Loucy (cell line): ENCODE data around the gene PLEKHN1.

Experiments used
- H2AFZ ChIP-seq: fragments of 200-600 bp; sonication (generic); 2 replicates; pipeline ENCODE4 v1.6.0; 2016; ENCODE audit warnings: antibody characterized with exemption, mild to moderate bottlenecking, low read length, moderate library complexity
- H3F3A ChIP-seq: fragments of 200-600 bp; 2 replicates; pipeline ENCODE4 v1.6.0; 2016; ENCODE audit warnings: antibody characterized with exemption, low read depth, mild to moderate bottlenecking
- H3K27me3 ChIP-seq: fragments of 200-600 bp; sonication (generic); 2 replicates; pipeline ENCODE4 v1.6.1; 2014; ENCODE audit warnings: low read length, mild to moderate bottlenecking; ENCODE audit not compliant: insufficient read depth, poor library complexity, severe bottlenecking
- H3K36me3 ChIP-seq: fragments of 200-600 bp; sonication (generic); 2 replicates; pipeline ENCODE4 v1.6.1; 2016; ENCODE audit warnings: low read length; ENCODE audit not compliant: insufficient read depth
- H3K4me1 ChIP-seq: fragments of 200-600 bp; sonication (generic); 2 replicates; pipeline ENCODE4 v1.5.1; 2014; ENCODE audit warnings: low read length, mild to moderate bottlenecking; ENCODE audit not compliant: insufficient read depth, poor library complexity, severe bottlenecking
- H3K4me2 ChIP-seq: fragments of 200-600 bp; sonication (generic); 2 replicates; pipeline ENCODE4 v1.6.0; 2014; ENCODE audit warnings: antibody characterized with exemption, low read length, low read depth, mild to moderate bottlenecking; ENCODE audit not compliant: poor library complexity, severe bottlenecking
- H3K4me3 ChIP-seq: fragments of 200-600 bp; sonication (generic); 2 replicates; pipeline ENCODE4 v1.5.1; 2014; ENCODE audit warnings: low read length, mild to moderate bottlenecking, mixed read lengths; ENCODE audit not compliant: poor library complexity, severe bottlenecking
- H3K79me2 ChIP-seq: fragments of 200-600 bp; sonication (generic); 2 replicates; pipeline ENCODE4 v1.6.1; 2014; ENCODE audit warnings: low read length; ENCODE audit not compliant: insufficient read depth
- H3K9ac ChIP-seq: fragments of 200-600 bp; sonication (generic); 2 replicates; pipeline ENCODE4 v1.6.0; 2014; ENCODE audit warnings: mild to moderate bottlenecking, low read depth, low read length, moderate library complexity; ENCODE audit not compliant: poor library complexity, severe bottlenecking
- H3K9me2 ChIP-seq: fragments of 200-600 bp; sonication (generic); replicated peaks from 2 replicates; pipeline ENCODE4 v1.6.1; 2016; ENCODE audit warnings: low read depth, low read length, mixed read lengths
- H3K9me3 ChIP-seq: fragments of 200-600 bp; sonication (generic); 2 replicates; pipeline ENCODE4 v1.6.1; 2014; ENCODE audit warnings: mild to moderate bottlenecking, antibody characterized with exemption, low read length, low read depth; ENCODE audit not compliant: insufficient read depth
- H4K20me1 ChIP-seq: fragments of 200-600 bp; sonication (generic); 2 replicates; pipeline ENCODE4 v1.6.0; 2014; ENCODE audit warnings: antibody characterized with exemption, low read length, mild to moderate bottlenecking; ENCODE audit not compliant: insufficient read depth, poor library complexity, severe bottlenecking
- CTCF ChIP-seq: fragments of 200-600 bp; sonication (generic); conservative IDR thresholded peaks from 2 replicates; pipeline ENCODE4 v1.5.1; 2014; ENCODE audit warnings: mild to moderate bottlenecking, antibody characterized with exemption, low read length
- EZH2phosphoT487 ChIP-seq: fragments of 200-600 bp; IDR thresholded peaks from 2 replicates; pipeline ENCODE4 v1.6.1; 2018; ENCODE audit warnings: antibody characterized with exemption, mild to moderate bottlenecking, moderate library complexity, borderline replicate concordance

The PLEKHN1 gene

GRCh38 chr1:953524-954320 is 12.6 kb upstream of the PLEKHN1 start:
- no peak overlapping the region for H3K4me3 ChIP-seq
- TF ChIP-seq CTCF, result no peak
- TF ChIP-seq EZH2phosphoT487, result no peak
- no peak overlapping the region for H3K9ac ChIP-seq
- H3K4me2 ChIP-seq, result no peak overlapping the region
- no peaks in the 10 kb centered on the region for H3K27me3 ChIP-seq
- no peaks in the 10 kb centered on the region for H3K9me3 ChIP-seq
- no peaks in the 10 kb centered on the region for H3K9me2 ChIP-seq
- H4K20me1 ChIP-seq, result peaks cover 12% of the 10 kb centered on the region
- peaks cover 53% of the 10 kb centered on the region; the same call in 1 of the 2 replicates for H3K36me3 ChIP-seq
- H3F3A ChIP-seq, result no peaks in the 10 kb centered on the region
- H3K79me2 ChIP-seq, result peaks cover 26% of the 10 kb centered on the region
- peaks cover 11% of the 10 kb centered on the region for H3K4me1 ChIP-seq
- no peak overlapping the region for H2AFZ ChIP-seq

GRCh38 chr1:954927-955326 is 11.4 kb upstream of the PLEKHN1 start:
- H3K27me3 ChIP-seq, result no peaks in the 10 kb centered on the region
- no peaks in the 10 kb centered on the region for H3F3A ChIP-seq
- no peaks in the 10 kb centered on the region for H3K9me3 ChIP-seq
- no peak overlapping the region for H3K4me3 ChIP-seq
- H2AFZ ChIP-seq, result no peak overlapping the region
- no peaks in the 10 kb centered on the region for H3K9me2 ChIP-seq
- TF ChIP-seq CTCF (no peak), EZH2phosphoT487 (no peak)
- peaks cover 29% of the 10 kb centered on the region for H3K79me2 ChIP-seq
- peaks cover 12% of the 10 kb centered on the region for H3K4me1 ChIP-seq
- peaks cover 50% of the 10 kb centered on the region; the same call in 1 of the 2 replicates for H3K36me3 ChIP-seq
- H3K4me2 ChIP-seq, result no peak overlapping the region
- peaks cover 14% of the 10 kb centered on the region for H4K20me1 ChIP-seq
- H3K9ac ChIP-seq, result no peak overlapping the region

GRCh38 chr1:955474-955873 is 10.8 kb upstream of the PLEKHN1 start:
- Histone ChIP-seq H3K79me2 (peaks cover 29% of the 10 kb centered on the region), H3K4me1 (peaks cover 12% of the 10 kb centered on the region), H2AFZ (no peak overlapping the region), H4K20me1 (peaks cover 14% of the 10 kb centered on the region), H3K9me2 (no peaks in the 10 kb centered on the region), H3K36me3 (peaks cover 45% of the 10 kb centered on the region; the same call in 1 of the 2 replicates), H3K4me2 (no peak overlapping the region), H3K27me3 (no peaks in the 10 kb centered on the region), H3K9me3 (no peaks in the 10 kb centered on the region), H3K4me3 (no peak overlapping the region), H3K9ac (no peak overlapping the region), H3F3A (no peaks in the 10 kb centered on the region)
- TF ChIP-seq EZH2phosphoT487, result no peak
- no peak for TF ChIP-seq CTCF
